HG02938 (cell line): ENCODE data around the gene ADAMTS18.
"Not testable (repeated sequence)": the region's sequence is repeated elsewhere in the genome, so short reads cannot be mapped to it uniquely, and the experiment has no call there.

Experiments
- ATAC-seq: cut with Tn5 transposase; IDR thresholded peaks from one replicate; pipeline ENCODE4 v1.9.1; 2021; ENCODE audit warnings: mild to moderate bottlenecking, moderate library complexity; ENCODE audit not compliant: unreplicated experiment

Gene ADAMTS18

GRCh38 chr16:77434530-77435271 is at the start of gene ADAMTS18:
TSS of gene ADAMTS18 (minus strand) at chr16:77435034. CDS start at chr16:77434695, 339 bp downstream.
- ATAC-seq, result no peak

GRCh38 chr16:77480681-77481315 is 46.0 kb upstream of the ADAMTS18 start:
- ATAC-seq, result no peak

GRCh38 chr16:77472262-77472661 is 37.4 kb upstream of the ADAMTS18 start:
- ATAC-seq, result no peak

- no peak for ATAC-seq
Observed at GRCh38 chr16:77470851-77471250, 36.0 kb upstream of the ADAMTS18 start.

- no peak for ATAC-seq
Observed at GRCh38 chr16:77469634-77470033, 34.8 kb upstream of the ADAMTS18 start.

- ATAC-seq, result no peak
Observed at GRCh38 chr16:77468831-77469230, 34.0 kb upstream of the ADAMTS18 start.

- no peak for ATAC-seq
Observed at GRCh38 chr16:77467821-77468335, 33.0 kb upstream of the ADAMTS18 start.

GRCh38 chr16:77463659-77464058 is 28.8 kb upstream of the ADAMTS18 start:
- ATAC-seq, result not testable (repeated sequence)

- no peak for ATAC-seq
Observed at GRCh38 chr16:77462894-77463293, 28.1 kb upstream of the ADAMTS18 start.

GRCh38 chr16:77459534-77460254 is 24.9 kb upstream of the ADAMTS18 start:
- ATAC-seq, result no peak

- ATAC-seq, result no peak
Observed at GRCh38 chr16:77457046-77457445, 22.2 kb upstream of the ADAMTS18 start.

- ATAC-seq, result no peak
Observed at GRCh38 chr16:77452243-77452642, 17.4 kb upstream of the ADAMTS18 start.

GRCh38 chr16:77450790-77451487 is 16.1 kb upstream of the ADAMTS18 start:
- no peak for ATAC-seq

GRCh38 chr16:77449208-77449607 is 14.4 kb upstream of the ADAMTS18 start:
- no peak for ATAC-seq

GRCh38 chr16:77445324-77445723 is 10.5 kb upstream of the ADAMTS18 start:
- ATAC-seq, result no peak

GRCh38 chr16:77444147-77444460 is 9.3 kb upstream of the ADAMTS18 start:
- ATAC-seq, result no peak

- no peak for ATAC-seq
Observed at GRCh38 chr16:77443357-77444146, 8.7 kb upstream of the ADAMTS18 start.

GRCh38 chr16:77442078-77442477 is 7.2 kb upstream of the ADAMTS18 start:
- no peak for ATAC-seq

- ATAC-seq, result no peak
Observed at GRCh38 chr16:77439106-77439505, 4.3 kb upstream of the ADAMTS18 start.

GRCh38 chr16:77437859-77438258 is 3.0 kb upstream of the ADAMTS18 start:
- ATAC-seq, result no peak
